HG03175 (cell line): Measurements from ENCODE around the gene BMPR1B.

Experiments used
- ATAC-seq: cut with Tn5 transposase; IDR thresholded peaks from one replicate; pipeline ENCODE4 v1.9.1; 2021; ENCODE audit warnings: mild to moderate bottlenecking, moderate library complexity; ENCODE audit not compliant: unreplicated experiment

Gene BMPR1B

GRCh38 chr4:94947681-94948108 is 189.9 kb downstream of the BMPR1B start:
- no peak for ATAC-seq

DNA sequence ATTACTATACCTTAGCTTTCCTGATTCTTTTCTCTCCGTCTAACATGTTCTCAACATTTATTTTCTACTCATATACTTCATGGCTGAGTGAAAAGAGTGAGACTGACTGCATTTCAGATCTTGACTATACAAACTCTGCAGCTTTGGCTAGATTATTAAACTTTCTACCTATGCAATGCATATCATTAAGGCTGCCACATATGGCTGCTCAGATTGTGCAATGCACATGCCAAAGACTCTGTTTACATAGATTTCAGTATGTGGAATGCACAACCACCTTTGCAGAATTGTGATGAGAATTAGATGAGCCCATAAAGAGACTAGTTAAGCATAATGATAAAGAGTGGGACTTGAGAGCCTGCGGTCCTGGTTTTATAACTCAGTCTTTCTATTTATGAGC is 196.5 kb downstream of the BMPR1B start:
- no peak for ATAC-seq

GRCh38 chr4:94957030-94957429 is 199.3 kb downstream of the BMPR1B start:
- ATAC-seq = no peak

GRCh38 chr4:94959307-94959706 is 201.6 kb downstream of the BMPR1B start:
- no peak for ATAC-seq

GRCh38 chr4:94960708-94961107 is 203.0 kb downstream of the BMPR1B start:
- no peak for ATAC-seq

DNA sequence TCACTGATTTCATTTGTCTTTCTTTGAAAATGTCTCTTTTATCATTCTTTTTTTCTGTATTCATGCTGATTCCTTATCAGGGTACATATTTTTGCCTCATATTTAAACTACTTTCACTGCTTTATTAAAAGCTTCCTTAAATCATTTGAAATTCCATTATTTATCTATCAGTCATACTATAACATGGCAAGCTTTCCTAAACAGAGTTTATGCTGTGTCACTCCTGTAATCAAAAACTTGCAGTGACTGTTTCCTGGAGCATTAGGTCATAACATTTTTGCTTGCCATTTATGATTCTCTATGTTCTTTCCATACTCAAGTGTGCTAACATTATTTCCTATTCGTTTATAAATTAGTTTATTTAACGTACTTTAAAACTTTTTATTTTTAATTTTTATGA is 203.7 kb downstream of the BMPR1B start:
- ATAC-seq = no peak

GRCh38 chr4:94962484-94962883 is 204.7 kb downstream of the BMPR1B start:
- no peak for ATAC-seq

DNA sequence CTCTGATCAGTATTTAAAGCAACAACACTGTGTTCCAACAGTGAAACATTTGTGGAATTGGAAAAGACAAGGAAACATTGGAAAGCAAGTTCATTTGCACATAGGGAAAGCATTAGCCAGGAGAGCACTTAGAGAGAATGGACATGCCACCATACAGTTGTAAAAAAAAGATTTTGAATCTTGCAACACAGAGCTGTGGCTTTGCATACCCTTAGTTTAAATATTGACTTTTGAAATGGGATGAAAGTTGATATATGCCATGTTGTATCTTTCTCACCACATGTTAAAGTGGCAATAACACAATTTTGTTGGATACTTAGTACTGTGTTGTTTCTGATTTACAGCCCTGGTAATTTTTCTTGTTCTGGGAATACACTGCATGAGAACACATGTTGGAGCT is 208.1 kb downstream of the BMPR1B start:
- ATAC-seq = no peak

- ATAC-seq = no peak
Measured at GRCh38 chr4:94968493-94968892, 210.7 kb downstream of the BMPR1B start.

- ATAC-seq = no peak
Measured at GRCh38 chr4:94970650-94971049, 212.9 kb downstream of the BMPR1B start.

- ATAC-seq = no peak
Measured at GRCh38 chr4:94974773-94975172, 217.0 kb downstream of the BMPR1B start.

DNA sequence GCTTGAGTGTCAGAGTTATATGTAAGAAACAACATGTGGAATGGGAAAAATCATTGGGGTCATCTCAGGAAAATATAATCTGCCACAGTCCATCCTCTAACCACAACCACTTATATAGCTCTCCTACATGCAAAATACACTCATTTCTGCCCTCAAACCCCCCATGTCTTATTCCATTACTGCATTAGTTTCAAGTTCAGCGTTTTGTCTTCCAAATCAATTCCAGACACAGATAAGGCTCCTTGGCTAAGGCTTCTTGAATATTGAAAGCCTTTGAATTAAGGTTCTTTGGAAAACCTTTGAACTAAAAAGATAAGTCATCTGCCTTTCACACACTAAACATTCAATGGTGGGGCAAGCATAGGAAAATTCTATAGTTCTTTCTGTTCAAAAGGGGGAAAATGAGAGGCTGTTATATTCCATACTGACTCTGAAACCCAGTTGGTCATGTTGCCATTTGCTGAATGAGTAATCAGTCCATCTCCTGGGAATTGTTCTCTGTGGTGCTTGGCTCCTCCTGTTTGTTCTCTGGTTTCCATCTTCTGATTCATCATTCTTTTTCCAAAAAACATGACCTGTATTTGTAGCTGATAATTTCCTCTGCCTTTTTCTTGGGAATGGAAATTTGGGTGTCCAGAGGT is 218.7 kb downstream of the BMPR1B start:
- ATAC-seq = no peak

DNA sequence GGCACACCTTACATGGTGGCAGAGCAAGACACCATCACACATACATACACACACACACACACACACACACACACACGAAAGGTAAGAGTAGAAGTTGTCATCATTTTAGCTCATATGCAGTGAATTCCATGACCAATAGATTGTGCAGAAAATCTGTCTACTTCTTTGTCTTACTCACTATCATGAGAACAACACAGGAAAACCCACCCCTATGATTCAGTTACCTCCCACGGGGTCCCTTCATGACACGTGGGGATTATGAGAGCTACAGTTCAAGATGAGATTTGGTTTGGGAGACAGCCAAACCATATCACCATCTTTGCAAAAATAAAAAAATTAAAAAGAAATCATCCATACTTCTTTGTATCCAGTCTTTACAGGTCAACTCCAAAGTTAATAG is 221.1 kb downstream of the BMPR1B start:
- ATAC-seq = no peak

- no peak for ATAC-seq
Measured at GRCh38 chr4:94979621-94980020, 221.9 kb downstream of the BMPR1B start.

GRCh38 chr4:94995684-94996394 is 238.1 kb downstream of the BMPR1B start:
- ATAC-seq = no peak

DNA sequence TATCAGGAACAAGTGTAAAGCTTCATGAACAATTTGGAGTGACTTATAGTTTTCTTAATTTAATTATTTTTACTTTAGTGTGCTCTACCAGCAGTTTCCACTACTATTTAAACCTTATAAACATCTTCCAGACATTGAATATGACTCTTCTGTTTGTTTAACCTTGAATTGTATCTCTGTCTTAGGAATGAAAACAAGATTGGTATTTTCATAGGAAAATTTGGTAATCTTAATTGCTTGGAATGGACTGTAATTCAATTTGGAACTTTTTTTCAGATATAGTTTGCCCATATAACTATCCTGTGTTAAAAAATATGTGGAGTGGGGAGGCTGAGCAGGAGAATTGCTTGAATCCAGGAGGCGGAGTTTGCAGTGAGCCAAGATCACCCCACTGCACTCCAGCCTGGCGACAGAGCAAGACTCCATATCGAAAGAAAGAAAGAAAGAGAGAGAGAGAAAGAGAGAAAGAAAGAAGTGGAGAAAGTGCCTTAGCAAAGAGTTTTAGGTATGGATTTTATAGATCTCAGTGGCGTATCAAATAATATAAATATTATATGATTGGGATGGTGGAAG is 242.4 kb downstream of the BMPR1B start:
- ATAC-seq = no peak

DNA sequence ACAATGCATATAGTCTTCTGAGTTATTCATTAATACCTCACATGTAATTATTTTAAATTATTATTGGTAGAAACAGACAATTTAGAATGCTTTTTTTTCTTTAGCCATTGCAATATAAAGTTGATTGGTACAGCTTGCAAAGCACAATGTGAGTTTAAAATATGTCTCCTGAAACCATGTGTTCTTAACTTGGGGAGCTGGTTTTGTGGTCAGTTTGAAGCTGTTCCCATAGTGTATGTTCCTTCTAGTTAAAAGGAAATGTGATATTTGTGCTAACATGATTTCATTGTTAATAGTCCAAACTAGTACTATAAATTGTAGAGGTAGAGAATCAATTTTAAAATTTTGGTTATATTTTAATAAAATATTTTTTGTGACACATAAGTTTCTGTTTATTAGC is 247.2 kb downstream of the BMPR1B start:
- no peak for ATAC-seq

DNA sequence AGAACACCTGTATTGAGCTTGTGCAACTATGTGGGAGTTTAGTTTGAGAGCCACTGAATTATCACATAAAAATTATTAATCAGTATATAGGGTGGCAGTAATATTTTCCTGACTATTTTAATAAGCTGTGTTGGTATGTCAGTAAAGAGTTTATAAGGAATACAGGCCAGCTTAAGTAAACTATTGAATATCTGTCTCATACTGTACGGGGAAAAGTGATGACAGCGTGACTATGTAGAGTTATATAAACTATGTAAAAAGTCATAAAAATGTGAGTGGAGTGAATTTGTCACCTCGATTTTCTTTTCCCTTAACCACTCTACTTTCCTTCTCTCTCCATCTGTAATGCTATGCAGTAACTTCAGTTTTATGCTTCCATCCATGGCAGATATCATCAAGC is 250.2 kb downstream of the BMPR1B start:
- no peak for ATAC-seq

DNA sequence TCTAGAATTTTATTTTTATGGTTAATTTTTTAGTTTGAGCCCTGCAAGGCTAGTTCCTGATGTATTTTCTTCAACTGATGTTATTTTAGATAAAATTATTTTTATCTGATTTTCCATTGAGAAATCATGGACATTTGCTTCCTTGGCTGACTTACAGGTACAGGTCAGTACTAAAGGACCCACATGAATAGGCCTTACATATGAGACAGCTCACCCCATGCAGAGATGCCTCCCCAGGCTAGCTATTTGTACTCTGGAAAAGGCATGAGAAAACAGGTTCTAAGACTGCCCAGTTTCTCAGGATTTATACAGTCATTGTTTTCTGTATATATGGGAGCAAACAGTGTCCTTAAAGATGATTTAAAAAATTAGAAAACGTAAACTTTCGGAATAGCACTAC is 255.5 kb downstream of the BMPR1B start:
- ATAC-seq = no peak

- no peak for ATAC-seq
Measured at GRCh38 chr4:95014068-95014467, 256.3 kb downstream of the BMPR1B start.

GRCh38 chr4:95017305-95018064 is 259.7 kb downstream of the BMPR1B start:
- ATAC-seq = no peak

DNA sequence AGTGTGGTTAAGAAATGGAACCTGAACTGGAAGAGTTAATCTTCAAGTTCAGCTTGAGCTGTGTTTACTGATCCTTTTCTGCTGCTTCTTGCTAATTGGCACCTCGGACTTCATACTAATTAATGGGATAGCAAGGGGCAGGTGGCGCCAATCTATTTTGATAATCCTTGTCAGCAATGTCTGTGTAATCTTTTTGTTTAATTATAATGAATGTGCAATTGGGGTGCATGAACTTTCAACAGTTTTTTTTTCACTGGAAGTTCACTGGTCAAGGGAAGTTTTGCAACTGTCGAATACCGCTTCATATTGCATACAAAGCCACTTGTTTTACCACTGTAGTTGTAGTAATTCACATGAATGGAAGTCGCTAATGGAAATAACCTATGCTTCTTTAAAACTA is 261.0 kb downstream of the BMPR1B start:
- no peak for ATAC-seq
